Keratinocyte (primary cell): ENCODE data around the gene IFT172. TPM values are rescaled to one million over a fixed set of nuclear protein-coding genes. Genes with fewer than 3 reads are reported as not detected.

ENCODE experiments used
- DNase-seq: peaks from one replicate; pipeline ENCODE4 v3.0.0-alpha.2; 2011; ENCODE audit warnings: low read depth, missing footprints, low spot score
- FAIRE-seq: peaks from 2 replicates; lab custom pipeline; 2011; peaks lifted over from hg19 to GRCh38; lab: Jason Lieb, UNC
- H2AFZ ChIP-seq: 2 replicates; pipeline ENCODE4 v1.6.0; 2012; ENCODE audit warnings: low read length, control low read depth, inconsistent platforms; ENCODE audit not compliant: control insufficient read depth
- H3K27ac ChIP-seq: 2 replicates; pipeline ENCODE4 v1.5.1; 2011; ENCODE audit warnings: low read length; ENCODE audit not compliant: control insufficient read depth, insufficient read depth
- H3K27me3 ChIP-seq: 3 replicates; pipeline ENCODE4 v1.6.0; 2011; ENCODE audit warnings: low read length; ENCODE audit not compliant: control insufficient read depth, insufficient read depth; ENCODE audit errors: extremely low read depth
- H3K36me3 ChIP-seq, 2 experiments: 2 replicates in 1 of 2; 3 replicates in 1 of 2; pipeline ENCODE4 v1.5.1; 2011; ENCODE audit warnings: low read length in 2 of 2, mild to moderate bottlenecking in 1 of 2; ENCODE audit not compliant: control insufficient read depth in 2 of 2, insufficient read depth in 2 of 2; ENCODE audit errors: extremely low read depth in 1 of 2
- H3K4me1 ChIP-seq: 3 replicates; pipeline ENCODE4 v1.5.1; 2011; ENCODE audit warnings: low read length; ENCODE audit not compliant: control insufficient read depth, insufficient read depth; ENCODE audit errors: extremely low read depth
- H3K4me2 ChIP-seq: 3 replicates; pipeline ENCODE4 v1.6.0; 2011; ENCODE audit warnings: low read depth, low read length; ENCODE audit not compliant: control insufficient read depth, insufficient read depth; ENCODE audit errors: extremely low read depth
- H3K4me3 ChIP-seq, 3 experiments: fragments of 200-600 bp in 1 of 3; sonication (generic) in 1 of 3; 2 replicates in 2 of 3; 3 replicates in 1 of 3; pipeline ENCODE4 v1.5.1; 2011 to 2016; ENCODE audit warnings: low read length in 3 of 3, mild to moderate bottlenecking in 3 of 3, control low read depth in 2 of 3, inconsistent platforms in 1 of 3, low read depth in 1 of 3, mixed read lengths in 1 of 3, mixed run types in 1 of 3, moderate library complexity in 1 of 3; ENCODE audit not compliant: control insufficient read depth in 2 of 3, insufficient read depth in 2 of 3; ENCODE audit errors: extremely low read depth in 1 of 3
- H3K79me2 ChIP-seq: 2 replicates; pipeline ENCODE4 v1.6.0; 2012; ENCODE audit warnings: low read length; ENCODE audit not compliant: control insufficient read depth, insufficient read depth
- H3K9ac ChIP-seq: 3 replicates; pipeline ENCODE4 v1.6.0; 2011; ENCODE audit warnings: low read length; ENCODE audit not compliant: control insufficient read depth, insufficient read depth; ENCODE audit errors: extremely low read depth
- H3K9me1 ChIP-seq: 3 replicates; pipeline ENCODE4 v1.6.0; 2011; ENCODE audit warnings: low read length; ENCODE audit not compliant: control insufficient read depth, insufficient read depth; ENCODE audit errors: extremely low read depth
- H3K9me3 ChIP-seq: 2 replicates; pipeline ENCODE4 v1.5.1; 2012; ENCODE audit warnings: low read depth, low read length; ENCODE audit not compliant: control insufficient read depth
- H4K20me1 ChIP-seq: 3 replicates; pipeline ENCODE4 v1.6.0; 2011; ENCODE audit warnings: low read length; ENCODE audit not compliant: control insufficient read depth, insufficient read depth; ENCODE audit errors: extremely low read depth
- EZH2 ChIP-seq: IDR thresholded peaks from one replicate; pipeline ENCODE4 v1.6.1; 2012; ENCODE audit warnings: inconsistent platforms, mild to moderate bottlenecking, low read length, moderate library complexity
- dilution Hi-C: fragments of 300-500 bp; cut with MboI; formaldehyde crosslinking; loops from one replicate; pipeline ENCODE4 v1.7.0; 2020; ENCODE audit warnings: low sequenced_read_pairs; ENCODE audit not compliant: extremely low pct_ligation_motif_present
- polyA plus RNA-seq, 5 experiments: library from polyadenylated mRNA; depleted of rRNA in 3 of 5; stranded (reverse) in 3 of 5; stranded (forward) in 1 of 5; unstranded in 1 of 5; fragments of >200 nt; gene quantifications; 1 replicate in 1 of 5; 2 replicates in 3 of 5; 3 replicates in 1 of 5; pipeline versions ENCODE4 v1.2.1 to v1.2.3, GENCODE V29; 2011 to 2012; ENCODE audit warnings: missing spikeins in 2 of 5, low read depth in 1 of 5, low replicate concordance in 1 of 5
- TF ChIP-seq, protein P1 (sequence below), 3 experiments: IDR thresholded peaks in 1 of 3; conservative IDR thresholded peaks in 1 of 3; optimal IDR thresholded peaks in 1 of 3; 2 replicates in 2 of 3; 3 replicates in 1 of 3; pipeline versions ENCODE3 to v1.5.1; 2011; ENCODE audit warnings: low read length in 3 of 3, mild to moderate bottlenecking in 3 of 3, moderate library complexity in 2 of 3, control low read depth in 1 of 3, inconsistent platforms in 1 of 3; ENCODE audit not compliant: insufficient read depth in 2 of 3; ENCODE audit errors: extremely low read depth in 1 of 3

IFT172 gene
- polyA plus RNA-seq, 1 donor (not counting 4 experiments of a cell fraction or from before 2014, with no cell fraction given), result 12.7 TPM

DNA sequence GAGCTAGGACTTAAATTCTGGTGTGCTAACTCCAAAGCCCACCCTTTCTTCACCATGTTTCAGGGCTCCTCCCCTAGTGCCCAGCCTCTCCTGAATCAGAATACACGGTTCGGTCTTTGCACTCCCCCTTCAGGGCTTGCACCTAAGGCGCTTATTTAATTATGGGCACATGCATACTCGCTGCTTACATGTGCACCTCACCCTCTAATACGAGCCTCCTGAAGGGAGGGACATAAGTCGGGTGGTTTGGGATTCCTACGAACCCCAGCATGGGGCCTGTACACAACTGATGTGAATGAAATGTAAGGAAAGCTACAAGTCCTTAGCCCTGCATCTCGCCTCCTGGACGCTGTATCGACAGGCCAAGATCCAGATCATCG, 435 bp downstream of the IFT172 start:
- no peaks in the 10 kb centered on the region for H3K79me2 ChIP-seq
- H3K9me3 ChIP-seq, result no peaks in the 10 kb centered on the region
- TF ChIP-seq EZH2, result no peak
- TF ChIP-seq, protein P1, sequence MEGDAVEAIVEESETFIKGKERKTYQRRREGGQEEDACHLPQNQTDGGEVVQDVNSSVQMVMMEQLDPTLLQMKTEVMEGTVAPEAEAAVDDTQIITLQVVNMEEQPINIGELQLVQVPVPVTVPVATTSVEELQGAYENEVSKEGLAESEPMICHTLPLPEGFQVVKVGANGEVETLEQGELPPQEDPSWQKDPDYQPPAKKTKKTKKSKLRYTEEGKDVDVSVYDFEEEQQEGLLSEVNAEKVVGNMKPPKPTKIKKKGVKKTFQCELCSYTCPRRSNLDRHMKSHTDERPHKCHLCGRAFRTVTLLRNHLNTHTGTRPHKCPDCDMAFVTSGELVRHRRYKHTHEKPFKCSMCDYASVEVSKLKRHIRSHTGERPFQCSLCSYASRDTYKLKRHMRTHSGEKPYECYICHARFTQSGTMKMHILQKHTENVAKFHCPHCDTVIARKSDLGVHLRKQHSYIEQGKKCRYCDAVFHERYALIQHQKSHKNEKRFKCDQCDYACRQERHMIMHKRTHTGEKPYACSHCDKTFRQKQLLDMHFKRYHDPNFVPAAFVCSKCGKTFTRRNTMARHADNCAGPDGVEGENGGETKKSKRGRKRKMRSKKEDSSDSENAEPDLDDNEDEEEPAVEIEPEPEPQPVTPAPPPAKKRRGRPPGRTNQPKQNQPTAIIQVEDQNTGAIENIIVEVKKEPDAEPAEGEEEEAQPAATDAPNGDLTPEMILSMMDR (optimal IDR thresholded peaks at IDR 0.05 in 1 of 3, IDR thresholded peaks at IDR 0.05 in 1 of 3, conservative IDR thresholded peaks at IDR 0.05 in 1 of 3; ENCODE audit: extremely low read depth in 1 of 3, insufficient read depth in 2 of 3, low read length in 3 of 3), result no peak
- H3K4me1 ChIP-seq, result peaks cover 13% of the 10 kb centered on the region
- peak overlapping the region; percentile 82 for H3K9ac ChIP-seq
- no peaks in the 10 kb centered on the region for H3K9me1 ChIP-seq
- peak overlapping the region; percentile 87 for H2AFZ ChIP-seq
- FAIRE-seq (no peak), DNase-seq (no peak)
- peak overlapping the region; percentile 80 for H3K27ac ChIP-seq
- peak overlapping the region; percentile 39 to 90 (median 63) for H3K4me3 ChIP-seq
- peak overlapping the region; percentile 93 for H3K4me2 ChIP-seq
- dilution Hi-C loops, result no loop called here
- H4K20me1 ChIP-seq, result no peaks in the 10 kb centered on the region
- no peaks in the 10 kb centered on the region for H3K27me3 ChIP-seq
- peaks cover 0 to 3% of the 10 kb centered on the region in 2 experiments for H3K36me3 ChIP-seq

DNA sequence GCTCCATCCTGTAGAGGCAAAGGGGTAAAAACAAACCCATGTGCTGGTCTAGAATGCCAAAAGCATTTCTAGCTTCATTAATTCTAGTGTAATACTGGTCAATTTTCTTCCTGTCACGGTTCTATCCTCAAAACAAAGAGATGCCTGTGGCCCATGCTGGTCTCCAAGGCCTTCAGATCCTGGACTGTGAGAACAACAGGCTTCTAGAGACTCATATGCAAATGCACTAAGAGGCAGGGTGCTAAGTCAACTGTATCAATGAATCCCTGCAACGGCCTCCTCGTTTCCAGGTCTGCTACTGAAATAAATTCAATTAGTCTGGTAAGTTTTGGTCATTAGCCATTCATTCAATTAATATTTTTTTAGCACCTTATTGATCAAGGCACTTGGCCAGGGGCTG, 4.0 kb downstream of the IFT172 start:
- peaks cover 13% of the 10 kb centered on the region for H3K4me1 ChIP-seq
- peaks cover 0 to 12% of the 10 kb centered on the region in 2 experiments for H3K36me3 ChIP-seq
- DNase-seq (no peak), FAIRE-seq (no peak)
- H3K4me2 ChIP-seq, result no peak overlapping the region
- H3K27ac ChIP-seq, result no peak overlapping the region
- H3K9me1 ChIP-seq, result no peaks in the 10 kb centered on the region
- H3K79me2 ChIP-seq, result no peaks in the 10 kb centered on the region
- H3K9ac ChIP-seq, result no peak overlapping the region
- H2AFZ ChIP-seq, result no peak overlapping the region
- no peak for TF ChIP-seq EZH2
- TF ChIP-seq, protein P1 (optimal IDR thresholded peaks at IDR 0.05 in 1 of 3, IDR thresholded peaks at IDR 0.05 in 1 of 3, conservative IDR thresholded peaks at IDR 0.05 in 1 of 3; ENCODE audit: extremely low read depth in 1 of 3, insufficient read depth in 2 of 3, low read length in 3 of 3), result no peak
- H3K9me3 ChIP-seq, result no peaks in the 10 kb centered on the region
- H3K4me3 ChIP-seq, result no peak overlapping the region
- no peaks in the 10 kb centered on the region for H3K27me3 ChIP-seq
- dilution Hi-C loops, result no loop called here
- no peaks in the 10 kb centered on the region for H4K20me1 ChIP-seq
